Osteocyte (in vitro differentiated cells): ENCODE results near the gene SPEG. TPM values are rescaled to one million over a fixed set of nuclear protein-coding genes. Genes with fewer than 3 reads are reported as not detected.

Experiments
- DNase-seq: peaks from one replicate; pipeline ENCODE4 v3.0.0; 2021; ENCODE audit warnings: mixed read lengths; ENCODE audit not compliant: unreplicated experiment; ENCODE audit errors: extremely low spot score
- H3K27ac Mint-ChIP-seq: one replicate; pipeline ENCODE4 v1.8.0; 2021; ENCODE audit warnings: mild to moderate bottlenecking, mixed read lengths; ENCODE audit not compliant: unreplicated experiment
- H3K27me3 Mint-ChIP-seq: one replicate; pipeline ENCODE4 v1.8.0; 2021; ENCODE audit warnings: mixed read lengths; ENCODE audit not compliant: unreplicated experiment
- H3K36me3 Mint-ChIP-seq: one replicate; pipeline ENCODE4 v1.8.0; 2021; ENCODE audit warnings: mixed read lengths; ENCODE audit not compliant: unreplicated experiment
- H3K4me1 Mint-ChIP-seq: one replicate; pipeline ENCODE4 v1.8.0; 2021; ENCODE audit warnings: mixed read lengths; ENCODE audit not compliant: unreplicated experiment
- H3K4me3 Mint-ChIP-seq: one replicate; pipeline ENCODE4 v1.8.0; 2021; ENCODE audit warnings: mild to moderate bottlenecking, moderate library complexity, mixed read lengths; ENCODE audit not compliant: unreplicated experiment
- H3K9me3 Mint-ChIP-seq: one replicate; pipeline ENCODE4 v1.8.0; 2021; ENCODE audit warnings: mixed read lengths; ENCODE audit not compliant: unreplicated experiment
- total RNA-seq: library from RNA; stranded (reverse); gene quantifications from 2 replicates; pipeline ENCODE4 v1.2.1, GENCODE V29; 2021
- TF ChIP-seq, protein P1 (sequence below): fragments of 200-600 bp; sonication (generic); IDR thresholded peaks from 2 replicates; pipeline ENCODE4 v1.5.0; 2021; ENCODE audit warnings: antibody characterized with exemption, mild to moderate bottlenecking, moderate library complexity

SPEG gene
- total RNA-seq, 1 donor from 2014 or later: 30.3 TPM

DNA sequence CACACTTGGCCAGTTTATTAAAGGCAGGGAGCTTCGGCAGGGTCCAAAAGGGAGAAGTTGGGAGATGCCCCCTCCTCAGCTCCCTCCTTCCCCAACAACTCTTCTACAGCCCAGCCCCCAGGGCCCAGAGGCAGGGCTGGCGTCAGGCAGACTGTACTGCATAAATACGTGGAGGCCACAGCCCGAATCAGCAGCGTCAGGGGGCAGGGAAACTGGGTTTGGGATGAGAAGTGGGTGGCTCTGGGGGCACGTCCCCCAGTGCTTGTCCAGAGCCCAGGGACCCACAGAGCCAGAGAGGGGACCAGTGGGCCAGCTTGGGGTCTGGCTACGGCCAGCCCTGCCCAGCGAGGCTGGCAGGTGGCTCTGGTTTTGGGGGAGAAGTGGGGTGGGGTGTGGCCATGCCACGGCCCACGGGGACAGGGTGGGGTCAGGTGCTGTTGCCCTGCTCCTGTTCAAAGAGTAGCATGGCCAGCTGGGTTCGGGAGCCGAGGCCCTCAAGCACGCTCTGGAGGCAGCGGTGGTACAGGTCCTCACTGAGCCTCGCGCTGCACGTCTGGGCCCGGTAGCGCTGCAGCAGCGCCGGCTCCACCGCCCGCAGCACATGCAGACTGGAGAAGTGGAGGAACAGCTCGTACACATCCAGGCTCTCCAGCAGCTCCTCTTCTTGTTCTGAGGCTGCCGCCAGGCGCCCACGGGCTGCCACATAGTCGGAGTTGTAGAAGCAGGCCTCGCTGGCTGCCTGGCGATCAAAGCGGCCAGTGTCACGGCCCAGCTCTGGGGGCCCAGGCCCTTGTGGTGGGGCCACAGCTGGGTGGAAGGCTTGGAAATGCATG lies 104.5 kb downstream of the SPEG start:
- no peaks in the 10 kb centered on the region for H3K9me3 Mint-ChIP-seq
- H3K27ac Mint-ChIP-seq: peak overlapping the region; percentile 57
- no peak overlapping the region for H3K4me3 Mint-ChIP-seq
- DNase-seq: no peak
- peaks cover 31% of the 10 kb centered on the region for H3K4me1 Mint-ChIP-seq
- no peaks in the 10 kb centered on the region for H3K27me3 Mint-ChIP-seq
- TF ChIP-seq, protein P1, sequence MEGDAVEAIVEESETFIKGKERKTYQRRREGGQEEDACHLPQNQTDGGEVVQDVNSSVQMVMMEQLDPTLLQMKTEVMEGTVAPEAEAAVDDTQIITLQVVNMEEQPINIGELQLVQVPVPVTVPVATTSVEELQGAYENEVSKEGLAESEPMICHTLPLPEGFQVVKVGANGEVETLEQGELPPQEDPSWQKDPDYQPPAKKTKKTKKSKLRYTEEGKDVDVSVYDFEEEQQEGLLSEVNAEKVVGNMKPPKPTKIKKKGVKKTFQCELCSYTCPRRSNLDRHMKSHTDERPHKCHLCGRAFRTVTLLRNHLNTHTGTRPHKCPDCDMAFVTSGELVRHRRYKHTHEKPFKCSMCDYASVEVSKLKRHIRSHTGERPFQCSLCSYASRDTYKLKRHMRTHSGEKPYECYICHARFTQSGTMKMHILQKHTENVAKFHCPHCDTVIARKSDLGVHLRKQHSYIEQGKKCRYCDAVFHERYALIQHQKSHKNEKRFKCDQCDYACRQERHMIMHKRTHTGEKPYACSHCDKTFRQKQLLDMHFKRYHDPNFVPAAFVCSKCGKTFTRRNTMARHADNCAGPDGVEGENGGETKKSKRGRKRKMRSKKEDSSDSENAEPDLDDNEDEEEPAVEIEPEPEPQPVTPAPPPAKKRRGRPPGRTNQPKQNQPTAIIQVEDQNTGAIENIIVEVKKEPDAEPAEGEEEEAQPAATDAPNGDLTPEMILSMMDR: no peak
- peaks cover 16% of the 10 kb centered on the region for H3K36me3 Mint-ChIP-seq

DNA sequence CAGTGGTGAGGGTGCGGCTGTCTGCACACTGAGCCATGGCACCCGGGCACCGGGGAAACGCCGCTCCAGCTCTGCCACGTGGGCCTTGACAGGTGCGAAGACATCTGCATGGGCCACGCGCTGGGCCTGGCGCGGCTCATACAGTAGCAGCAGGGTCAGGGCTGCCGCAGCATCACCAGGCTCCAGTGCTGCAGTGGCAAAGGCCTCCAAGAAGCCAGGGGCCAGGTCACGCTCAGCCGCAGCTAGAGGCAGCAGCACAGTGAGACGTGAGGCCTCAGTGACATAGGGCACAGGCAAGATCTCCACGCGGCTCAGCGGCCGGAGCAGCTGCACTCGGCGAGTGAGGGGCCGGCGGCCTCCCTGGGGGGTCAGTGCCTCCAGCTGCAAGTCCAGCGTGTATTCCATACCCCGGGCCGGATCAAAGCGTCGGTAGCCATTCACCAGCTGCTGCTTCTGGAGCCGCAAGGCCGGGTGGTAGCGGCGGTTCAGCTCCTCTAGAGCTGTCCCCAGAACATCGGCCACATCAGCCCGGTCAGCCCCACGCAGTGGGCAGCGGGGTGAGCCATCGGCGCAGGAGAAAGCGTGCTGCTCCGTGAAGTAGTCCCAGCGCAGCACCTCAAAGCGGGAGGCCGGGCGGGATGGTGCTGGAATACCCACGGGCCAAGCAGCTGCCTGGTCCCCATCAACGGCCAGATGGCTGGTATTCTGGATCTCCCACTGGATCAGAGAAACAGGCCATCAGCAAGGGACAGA lies 105.5 kb downstream of the SPEG start:
- Mint-ChIP-seq H3K36me3 (peaks cover 16% of the 10 kb centered on the region), H3K4me3 (no peak overlapping the region), H3K27me3 (no peaks in the 10 kb centered on the region), H3K27ac (no peak overlapping the region), H3K4me1 (peaks cover 40% of the 10 kb centered on the region), H3K9me3 (no peaks in the 10 kb centered on the region)
- TF ChIP-seq, protein P1: no peak
- DNase-seq: no peak

DNA sequence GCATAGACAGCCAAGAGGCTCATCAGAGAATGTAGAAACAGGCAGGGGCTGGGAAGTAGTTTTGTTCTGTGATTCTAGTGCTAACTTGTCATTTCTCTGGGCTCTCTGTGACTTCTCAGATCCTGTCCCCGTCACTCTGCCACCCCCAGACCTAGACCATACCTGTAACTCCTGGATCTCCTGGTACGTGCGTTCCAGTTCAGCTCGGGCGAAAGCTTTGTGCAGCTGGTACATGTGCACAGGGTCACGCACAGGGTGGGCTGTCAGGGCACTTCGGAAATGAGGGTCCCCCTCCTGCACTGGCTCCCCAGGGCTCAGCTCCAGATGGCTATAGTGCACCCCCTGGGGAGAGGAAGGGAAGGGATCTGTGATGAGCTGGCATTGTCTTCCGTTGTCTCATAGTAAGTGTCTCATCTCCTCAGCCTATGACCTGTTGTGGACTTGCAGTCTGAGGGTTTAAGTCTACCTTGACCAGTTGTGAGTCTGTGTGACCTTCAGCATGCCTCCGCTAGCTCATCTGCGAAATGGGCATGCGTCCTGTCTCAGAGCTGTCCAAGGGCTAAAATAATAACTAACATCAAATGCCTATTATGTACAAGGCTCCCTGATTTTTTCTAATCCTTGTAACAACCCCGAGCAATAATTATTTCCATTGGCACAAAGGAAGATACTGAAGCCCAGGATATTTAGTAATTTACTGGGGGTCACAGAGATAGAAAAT lies 106.3 kb downstream of the SPEG start:
- H3K27ac Mint-ChIP-seq: no peak overlapping the region
- peaks cover 40% of the 10 kb centered on the region for H3K4me1 Mint-ChIP-seq
- DNase-seq: no peak
- no peaks in the 10 kb centered on the region for H3K27me3 Mint-ChIP-seq
- TF ChIP-seq, protein P1: no peak
- peaks cover 16% of the 10 kb centered on the region for H3K36me3 Mint-ChIP-seq
- no peak overlapping the region for H3K4me3 Mint-ChIP-seq
- no peaks in the 10 kb centered on the region for H3K9me3 Mint-ChIP-seq

DNA sequence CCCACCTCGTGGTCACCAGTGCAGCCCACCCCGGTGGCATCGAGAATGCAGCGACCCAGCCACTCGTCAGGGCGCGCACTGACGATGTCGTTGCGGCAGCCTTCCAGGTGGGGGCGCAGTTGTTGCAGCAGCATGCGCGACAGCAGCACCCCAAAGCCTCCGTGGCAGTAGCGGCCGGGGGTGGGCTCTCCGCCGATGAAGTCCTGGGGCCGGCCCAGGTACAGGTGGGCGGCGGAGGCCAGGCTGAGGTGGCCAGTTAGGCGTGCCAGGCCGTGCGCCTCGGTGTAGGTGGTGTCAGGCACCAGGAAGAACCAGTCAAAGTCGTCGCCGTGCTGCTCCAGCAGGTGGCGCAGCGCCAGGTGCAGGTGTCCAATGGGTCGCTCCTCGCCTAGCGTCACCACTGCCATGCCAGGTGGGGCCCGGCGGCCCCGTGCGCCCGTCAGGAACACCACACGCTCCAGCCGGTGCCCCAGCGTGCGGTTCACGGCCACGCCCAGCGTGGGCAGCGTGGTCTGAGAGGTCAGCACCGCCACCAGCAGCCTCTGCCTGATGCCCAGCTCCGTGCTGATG lies 107.1 kb downstream of the SPEG start:
- peak; percentile 92 for DNase-seq
- Mint-ChIP-seq H3K9me3 (no peaks in the 10 kb centered on the region), H3K4me1 (peaks cover 40% of the 10 kb centered on the region), H3K27me3 (no peaks in the 10 kb centered on the region), H3K36me3 (peaks cover 16% of the 10 kb centered on the region), H3K27ac (no peak overlapping the region), H3K4me3 (peak overlapping the region; percentile 53)
- TF ChIP-seq, protein P1: peak; percentile 99
